Stimulated activated CD4-positive, alpha-beta T cell treated with anti-CD3 and anti-CD28 coated beads, Interleukin-15, amount 100 ng/mL, for 24 hours (primary cell): Measurements from ENCODE around the gene KIFBP.
"Not testable (repeated sequence)": the region's sequence is repeated elsewhere in the genome, so short reads cannot be mapped to it uniquely, and the experiment has no call there.

ENCODE experiments used
- DNase-seq: peaks from one replicate; pipeline ENCODE4 v3.0.0-alpha.2; 2020

Gene KIFBP

GRCh38 chr10:69005704-69006485, 17.3 kb downstream of the KIFBP start:
- DNase-seq = no peak

GRCh38 chr10:69007260-69007659, 18.7 kb downstream of the KIFBP start:
- DNase-seq = no peak

GRCh38 chr10:69009360-69009759, 20.8 kb downstream of the KIFBP start:
- no peak for DNase-seq

GRCh38 chr10:69010151-69010640, 21.6 kb downstream of the KIFBP start:
- no peak for DNase-seq

- DNase-seq = peak; percentile 23
Observed at GRCh38 chr10:69012778-69013177, 24.2 kb downstream of the KIFBP start.

GRCh38 chr10:69014171-69014570, 25.6 kb downstream of the KIFBP start:
- no peak for DNase-seq

GRCh38 chr10:69018613-69019012, 30.0 kb downstream of the KIFBP start:
- DNase-seq = no peak

- DNase-seq = no peak
Observed at GRCh38 chr10:69022611-69023010, 34.0 kb downstream of the KIFBP start.

- no peak for DNase-seq
Observed at GRCh38 chr10:69025370-69025896, 36.8 kb downstream of the KIFBP start.

- DNase-seq = no peak
Observed at GRCh38 chr10:69033256-69033655, 44.7 kb downstream of the KIFBP start.

- DNase-seq = no peak
Observed at GRCh38 chr10:69037489-69037888, 48.9 kb downstream of the KIFBP start.

GRCh38 chr10:69040904-69041303, 52.3 kb downstream of the KIFBP start:
- not testable (repeated sequence) for DNase-seq

- DNase-seq = no peak
Observed at GRCh38 chr10:69042417-69042816, 53.8 kb downstream of the KIFBP start.

- DNase-seq = no peak
Observed at GRCh38 chr10:69042838-69043237, 54.2 kb downstream of the KIFBP start.

- peak; percentile 49 for DNase-seq
Observed at GRCh38 chr10:69043931-69044531, 55.4 kb downstream of the KIFBP start.

- no peak for DNase-seq
Observed at GRCh38 chr10:69044546-69044945, 55.9 kb downstream of the KIFBP start.

GRCh38 chr10:69045441-69046300, 57.1 kb downstream of the KIFBP start:
- DNase-seq = peak; percentile 43

- DNase-seq = no peak
Observed at GRCh38 chr10:69047111-69047832, 58.7 kb downstream of the KIFBP start.

- DNase-seq = peak; percentile 69
Observed at GRCh38 chr10:69048103-69048502, 59.5 kb downstream of the KIFBP start.

GRCh38 chr10:69049566-69049961, 61.0 kb downstream of the KIFBP start:
- DNase-seq = no peak

GRCh38 chr10:69051303-69051702, 62.7 kb downstream of the KIFBP start:
- no peak for DNase-seq

- DNase-seq = no peak
Observed at GRCh38 chr10:69051710-69052487, 63.3 kb downstream of the KIFBP start.
